Astrocyte of the spinal cord (primary cell): ENCODE data around the gene ABCC2.
"Not testable (repeated sequence)": the region's sequence is repeated elsewhere in the genome, so short reads cannot be mapped to it uniquely, and the experiment has no call there.

ENCODE experiments used
- DNase-seq: peaks from one replicate; pipeline ENCODE4 v3.0.0; 2011; ENCODE audit warnings: low read depth, low spot score
- H3K4me3 ChIP-seq: 2 replicates; pipeline ENCODE4 v1.5.1; 2011; ENCODE audit warnings: low read depth, mild to moderate bottlenecking, low read length, moderate library complexity
- in situ Hi-C: cut with HindIII; loops from 2 replicates; pipeline ENCODE4 v1.10.0; 2017; ENCODE audit warnings: low sequenced_read_pairs
- TF ChIP-seq, protein P1 (sequence below): IDR thresholded peaks from 2 replicates; pipeline ENCODE4 v1.5.1; 2012; ENCODE audit warnings: low read depth, mild to moderate bottlenecking, low read length, inconsistent platforms

ABCC2 gene

GRCh38 chr10:99743841-99744240 is 38.6 kb upstream of the ABCC2 start:
- in situ Hi-C loops: no loop called here
- DNase-seq: no peak
- no peak overlapping the region for H3K4me3 ChIP-seq
- TF ChIP-seq, protein P1, sequence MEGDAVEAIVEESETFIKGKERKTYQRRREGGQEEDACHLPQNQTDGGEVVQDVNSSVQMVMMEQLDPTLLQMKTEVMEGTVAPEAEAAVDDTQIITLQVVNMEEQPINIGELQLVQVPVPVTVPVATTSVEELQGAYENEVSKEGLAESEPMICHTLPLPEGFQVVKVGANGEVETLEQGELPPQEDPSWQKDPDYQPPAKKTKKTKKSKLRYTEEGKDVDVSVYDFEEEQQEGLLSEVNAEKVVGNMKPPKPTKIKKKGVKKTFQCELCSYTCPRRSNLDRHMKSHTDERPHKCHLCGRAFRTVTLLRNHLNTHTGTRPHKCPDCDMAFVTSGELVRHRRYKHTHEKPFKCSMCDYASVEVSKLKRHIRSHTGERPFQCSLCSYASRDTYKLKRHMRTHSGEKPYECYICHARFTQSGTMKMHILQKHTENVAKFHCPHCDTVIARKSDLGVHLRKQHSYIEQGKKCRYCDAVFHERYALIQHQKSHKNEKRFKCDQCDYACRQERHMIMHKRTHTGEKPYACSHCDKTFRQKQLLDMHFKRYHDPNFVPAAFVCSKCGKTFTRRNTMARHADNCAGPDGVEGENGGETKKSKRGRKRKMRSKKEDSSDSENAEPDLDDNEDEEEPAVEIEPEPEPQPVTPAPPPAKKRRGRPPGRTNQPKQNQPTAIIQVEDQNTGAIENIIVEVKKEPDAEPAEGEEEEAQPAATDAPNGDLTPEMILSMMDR: no peak

DNA sequence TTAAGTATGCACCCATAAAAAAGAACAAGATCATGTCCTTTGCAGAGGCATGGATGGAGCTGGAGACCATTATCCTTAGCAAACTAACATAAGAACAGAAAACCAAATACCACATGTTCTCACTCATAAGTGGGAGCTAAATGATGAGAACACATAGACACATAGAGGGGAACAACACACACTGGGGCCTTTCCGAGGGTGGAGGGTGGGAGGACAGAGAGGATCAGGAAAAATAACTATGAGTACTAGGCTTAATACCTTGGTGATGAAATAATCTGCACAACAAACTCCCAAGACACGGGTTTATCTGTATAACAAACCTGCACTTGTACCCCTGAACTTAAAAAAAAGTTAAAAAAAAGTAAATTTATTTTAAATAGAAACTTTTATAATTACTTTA is 36.3 kb upstream of the ABCC2 start:
- H3K4me3 ChIP-seq, in situ Hi-C loops, DNase-seq: not testable (repeated sequence)

- TF ChIP-seq, protein P1: no peak
- in situ Hi-C loops: no loop called here
- H3K4me3 ChIP-seq: no peak overlapping the region
- no peak for DNase-seq
Measured at GRCh38 chr10:99748823-99749451, 33.5 kb upstream of the ABCC2 start.

DNA sequence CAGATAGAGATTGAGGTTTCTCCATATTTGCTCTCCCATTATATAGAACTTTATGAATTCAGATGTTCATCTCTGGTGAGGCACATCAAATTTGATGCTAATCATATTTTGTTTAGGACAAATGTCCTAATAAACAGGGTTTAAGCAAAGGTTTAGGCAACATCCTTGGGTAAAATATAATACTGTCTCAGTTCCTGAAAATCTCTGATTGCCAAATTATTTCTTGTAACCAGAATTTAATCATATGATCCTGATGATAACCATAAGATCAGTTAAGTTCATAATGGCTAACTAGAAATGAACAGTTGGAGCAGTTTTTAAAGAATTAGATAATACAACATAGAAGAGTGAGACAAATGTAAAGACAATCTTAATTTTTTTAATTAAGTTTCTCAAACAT is 31.8 kb upstream of the ABCC2 start:
- TF ChIP-seq, protein P1: no peak
- DNase-seq: no peak
- in situ Hi-C loops: no loop called here
- no peak overlapping the region for H3K4me3 ChIP-seq

DNA sequence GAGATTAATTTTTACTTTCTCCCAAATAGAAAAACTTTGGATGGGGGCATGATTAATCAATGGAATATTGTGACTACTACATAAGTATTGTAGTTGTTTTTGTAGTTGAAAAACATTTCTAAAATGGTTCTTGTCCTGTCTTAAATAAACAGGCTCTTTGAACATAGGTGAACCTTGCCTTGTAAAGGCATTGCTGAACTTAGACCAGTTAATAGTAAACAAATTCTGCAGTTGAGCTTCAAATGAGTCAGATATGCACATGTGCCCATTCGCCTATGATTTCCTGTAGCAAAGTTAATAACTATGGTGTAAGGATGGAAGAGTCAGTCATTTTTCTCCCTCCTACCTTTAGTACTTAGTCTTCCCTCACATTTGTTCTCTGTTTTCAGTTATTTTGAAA is 27.8 kb upstream of the ABCC2 start:
- no peak overlapping the region for H3K4me3 ChIP-seq
- TF ChIP-seq, protein P1: no peak
- in situ Hi-C loops: no loop called here

GRCh38 chr10:99756159-99756558 is 26.3 kb upstream of the ABCC2 start:
- TF ChIP-seq, protein P1: no peak
- H3K4me3 ChIP-seq: no peak overlapping the region
- DNase-seq: no peak
- in situ Hi-C loops: no loop called here

More for the DNA sequence above, 27.8 kb upstream of the ABCC2 start:
- no peak for DNase-seq

- DNase-seq: no peak
- no peak overlapping the region for H3K4me3 ChIP-seq
- TF ChIP-seq, protein P1: no peak
- in situ Hi-C loops: no loop called here
Measured at GRCh38 chr10:99758211-99758891, 24.1 kb upstream of the ABCC2 start.
